ES-I3 (cell line): Measurements from ENCODE around the gene DNAJC17.
A peak's percentile ranks its signal among the peaks of the same experiment; 100 is the strongest.

Experiments
- H3K36me3 ChIP-seq: 2 replicates; pipeline ENCODE4 v1.6.1; 2013; ENCODE audit warnings: mild to moderate bottlenecking, low read length, control low read depth, moderate library complexity; ENCODE audit not compliant: insufficient read depth
- H3K4me1 ChIP-seq: 2 replicates; pipeline ENCODE4 v1.6.1; 2013; ENCODE audit warnings: mild to moderate bottlenecking, control low read depth, low read length; ENCODE audit not compliant: insufficient read depth
- H3K9ac ChIP-seq: 2 replicates; pipeline ENCODE4 v1.6.1; 2013; ENCODE audit warnings: low read depth, mild to moderate bottlenecking, low read length, moderate library complexity
- H3K9me3 ChIP-seq: 2 replicates; pipeline ENCODE4 v1.6.1; 2013; ENCODE audit warnings: mild to moderate bottlenecking, low read length, moderate library complexity; ENCODE audit not compliant: control insufficient read depth, insufficient read depth

Gene DNAJC17

DNA sequence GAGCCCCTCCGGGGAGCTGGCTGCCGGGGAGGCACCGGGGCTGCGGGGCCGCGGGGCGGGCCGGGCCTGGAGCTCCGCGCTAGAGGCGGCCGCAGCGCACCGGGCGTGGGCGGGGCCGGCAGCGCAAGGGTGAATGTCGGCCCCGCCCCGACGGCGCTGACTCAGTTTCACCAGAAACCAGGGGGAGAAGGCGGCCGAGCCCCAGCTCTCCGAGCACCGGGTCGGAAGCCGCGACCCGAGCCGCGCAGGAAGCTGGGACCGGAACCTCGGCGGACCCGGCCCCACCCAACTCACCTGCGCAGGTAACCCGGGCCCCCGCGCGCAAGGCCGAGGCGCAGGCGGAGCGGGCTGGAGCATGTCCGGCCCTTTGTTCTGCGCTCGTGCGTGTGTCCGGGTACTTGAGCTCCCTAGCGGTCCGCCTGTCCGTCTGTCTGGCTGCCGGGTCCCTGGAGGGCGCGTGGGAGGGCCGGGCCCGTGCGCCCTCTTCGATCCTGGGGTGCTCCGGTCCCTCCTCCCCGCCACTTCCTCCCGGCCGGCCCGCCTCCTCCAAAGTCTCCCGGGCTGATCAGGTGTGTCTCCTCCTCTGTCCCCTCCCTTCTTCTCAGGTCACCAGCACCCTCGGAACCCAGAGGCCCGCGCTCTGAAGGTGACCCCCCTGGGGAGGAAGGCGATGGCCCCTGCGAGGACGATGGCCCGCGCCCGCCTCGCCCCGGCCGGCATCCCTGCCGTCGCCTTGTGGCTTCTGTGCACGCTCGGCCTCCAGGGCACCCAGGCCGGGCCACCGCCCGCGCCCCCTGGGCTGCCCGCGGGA, 36.8 kb upstream of the DNAJC17 start, which contains the start of gene SPINT1:
Gene SPINT1, plus strand, starts transcription at position 164 of the 811 bp plus-strand sequence. Its CDS starts 507 bp downstream, at position 671.
- Histone ChIP-seq H3K4me1 (peaks cover 27% of the 10 kb centered on the region), H3K9me3 (no peaks in the 10 kb centered on the region), H3K36me3 (no peaks in the 10 kb centered on the region), H3K9ac (peak within 1 kb of the TSS; percentile 57)

DNA sequence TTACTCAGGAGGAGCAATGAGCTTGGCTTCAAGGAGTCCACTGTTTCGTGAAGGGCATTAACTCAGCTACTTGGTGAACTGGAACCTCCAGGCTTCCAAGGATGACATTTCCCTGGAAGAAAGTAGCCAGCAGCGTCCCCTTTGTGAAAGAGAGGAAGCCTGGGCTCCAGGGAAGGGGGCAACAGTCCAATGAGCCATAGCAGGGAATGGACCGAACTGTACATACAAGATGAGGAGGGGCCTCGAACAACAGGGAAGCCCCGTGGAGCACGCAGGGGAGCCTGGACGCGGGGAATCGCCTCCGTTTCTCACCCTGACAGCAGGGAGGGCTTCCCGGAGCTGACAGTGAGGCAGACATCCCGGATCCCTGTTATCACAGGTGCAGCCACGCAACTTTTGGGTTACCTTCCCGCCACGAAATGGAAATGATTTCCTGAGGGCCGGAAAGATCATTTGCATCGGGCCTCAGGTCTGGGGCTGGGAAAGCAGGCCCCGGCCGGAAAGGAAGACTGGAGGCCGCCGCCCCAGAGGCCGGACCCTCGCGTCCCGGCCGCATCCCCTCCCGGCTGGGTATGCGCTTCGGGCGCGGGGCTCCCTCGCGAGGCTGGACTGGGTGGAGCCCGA, 36.1 kb upstream of the DNAJC17 start:
- Histone ChIP-seq H3K9me3 (no peaks in the 10 kb centered on the region), H3K9ac (peak overlapping the region; percentile 57), H3K4me1 (peaks cover 27% of the 10 kb centered on the region), H3K36me3 (no peaks in the 10 kb centered on the region)

GRCh38 chr15:40841741-40842140, 34.5 kb upstream of the DNAJC17 start:
- Histone ChIP-seq H3K4me1 (peaks cover 13% of the 10 kb centered on the region), H3K9me3 (no peaks in the 10 kb centered on the region), H3K36me3 (no peaks in the 10 kb centered on the region), H3K9ac (no peak overlapping the region)

DNA sequence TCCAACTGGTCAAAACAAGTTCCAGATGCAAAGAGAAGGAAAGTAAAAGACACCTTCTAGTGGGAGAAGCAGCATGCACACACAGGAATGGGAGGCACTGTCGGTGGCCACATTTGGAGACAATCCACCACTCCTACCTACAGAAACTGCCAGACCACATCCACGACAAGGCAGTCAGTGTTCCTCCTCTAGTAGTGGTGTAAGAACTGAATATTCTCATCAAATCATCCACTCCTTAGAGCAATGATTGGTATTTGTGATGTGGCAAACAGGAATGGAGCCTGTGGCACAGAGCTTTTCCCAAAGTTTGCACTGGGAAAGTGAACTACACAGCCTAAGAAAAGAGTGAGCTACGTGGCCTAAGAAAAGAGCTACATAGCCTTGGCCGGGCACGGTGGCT, 31.5 kb upstream of the DNAJC17 start:
- Histone ChIP-seq H3K9me3 (no peaks in the 10 kb centered on the region), H3K9ac (no peak overlapping the region), H3K4me1 (peaks cover 4% of the 10 kb centered on the region; the same call in 1 of the 2 replicates), H3K36me3 (no peaks in the 10 kb centered on the region)

- Histone ChIP-seq H3K36me3 (no peaks in the 10 kb centered on the region), H3K9ac (no peak overlapping the region), H3K9me3 (no peaks in the 10 kb centered on the region), H3K4me1 (no peaks in the 10 kb centered on the region)
Observed at GRCh38 chr15:40836020-40836419, 28.7 kb upstream of the DNAJC17 start.

DNA sequence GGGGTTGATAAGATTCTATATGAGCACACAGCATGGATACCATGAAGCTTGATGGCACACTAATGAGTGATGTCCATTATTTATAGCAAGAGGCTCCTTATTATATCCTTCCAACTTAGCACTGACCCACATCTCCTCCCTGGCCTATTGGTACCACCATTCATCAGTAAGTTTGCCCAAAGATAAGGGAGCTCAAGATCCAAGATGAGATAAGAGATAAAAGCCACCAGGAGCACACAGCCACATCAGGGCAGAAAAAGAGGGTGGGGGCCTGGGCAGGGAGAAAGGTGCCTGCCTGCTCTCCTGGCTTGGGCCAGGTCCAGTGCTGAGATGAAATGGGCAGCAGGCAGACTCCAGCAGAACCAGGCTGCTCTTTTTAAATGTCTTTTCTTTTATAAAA, 25.6 kb upstream of the DNAJC17 start:
- Histone ChIP-seq H3K9ac (no peak overlapping the region), H3K36me3 (no peaks in the 10 kb centered on the region), H3K4me1 (no peaks in the 10 kb centered on the region), H3K9me3 (no peaks in the 10 kb centered on the region)

- H3K9me3 ChIP-seq = no peaks in the 10 kb centered on the region
- H3K36me3 ChIP-seq = no peaks in the 10 kb centered on the region
- no peaks in the 10 kb centered on the region for H3K4me1 ChIP-seq
- H3K9ac ChIP-seq = no peak overlapping the region
Observed at GRCh38 chr15:40831861-40832260, 24.6 kb upstream of the DNAJC17 start.

DNA sequence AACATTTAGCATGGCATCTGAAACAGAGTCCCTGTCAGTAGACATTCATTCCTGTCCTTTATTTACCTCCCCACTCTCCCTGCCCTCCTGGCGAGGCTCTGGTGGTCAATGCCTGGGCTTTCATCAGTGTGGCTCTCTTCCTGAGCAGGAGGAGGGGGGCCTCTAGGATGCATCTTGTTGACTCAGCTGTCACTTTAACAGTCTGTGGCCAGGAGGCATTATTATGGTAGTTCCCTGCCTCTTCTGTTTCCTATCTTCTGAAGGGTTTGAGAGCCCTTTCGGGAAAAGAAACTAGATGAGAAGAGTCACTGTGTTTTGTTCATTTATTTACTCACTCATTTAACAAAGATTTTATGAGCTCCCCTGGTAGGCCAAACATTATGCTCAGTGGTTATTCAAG, 23.6 kb upstream of the DNAJC17 start:
- no peaks in the 10 kb centered on the region for H3K9me3 ChIP-seq
- no peaks in the 10 kb centered on the region for H3K36me3 ChIP-seq
- H3K4me1 ChIP-seq = no peaks in the 10 kb centered on the region
- no peak overlapping the region for H3K9ac ChIP-seq

GRCh38 chr15:40829115-40829514, 21.8 kb upstream of the DNAJC17 start:
- Histone ChIP-seq H3K9ac (no peak overlapping the region), H3K36me3 (no peaks in the 10 kb centered on the region), H3K4me1 (no peaks in the 10 kb centered on the region), H3K9me3 (no peaks in the 10 kb centered on the region)

DNA sequence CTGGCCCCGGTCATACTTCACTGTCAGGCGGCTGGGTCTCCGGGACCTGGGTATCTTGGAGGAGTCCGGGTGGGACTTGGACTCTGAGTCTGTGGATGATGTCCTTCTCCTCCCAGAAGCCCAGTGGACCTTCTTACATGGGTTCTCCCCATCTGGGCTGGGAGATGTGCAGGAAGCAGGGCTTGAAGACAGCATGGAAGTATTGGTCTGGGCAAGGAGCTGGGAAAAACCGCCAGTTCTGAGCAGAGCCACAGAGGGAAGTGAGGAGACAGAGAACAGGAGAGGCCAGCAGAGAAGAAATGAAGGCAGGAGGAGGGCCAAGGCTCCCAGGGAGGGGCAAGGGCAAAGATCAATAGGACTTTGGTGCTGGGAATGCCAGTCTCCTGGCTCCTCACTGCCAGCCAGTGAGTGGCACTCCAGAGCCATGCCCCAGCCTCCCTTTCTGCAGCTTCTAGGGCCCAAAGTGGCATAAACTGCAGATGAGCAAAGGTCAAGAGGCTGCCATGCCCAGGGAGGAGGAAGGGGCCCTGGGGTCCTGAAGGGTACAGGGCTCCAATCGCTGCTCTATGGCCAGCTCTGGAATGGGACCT, 21.3 kb upstream of the DNAJC17 start, which contains the start of gene PPP1R14D:
Gene PPP1R14D, minus strand, starts transcription at position 262 of the 590 bp plus-strand sequence. Its CDS starts 67 bp downstream, at position 195.
- H3K9ac ChIP-seq = no peak within 1 kb of the TSS
- H3K36me3 ChIP-seq = no peaks in the 10 kb centered on the region
- no peaks in the 10 kb centered on the region for H3K9me3 ChIP-seq

GRCh38 chr15:40826423-40827075, 19.3 kb upstream of the DNAJC17 start:
- no peaks in the 10 kb centered on the region for H3K36me3 ChIP-seq
- H3K9ac ChIP-seq = no peak overlapping the region
- no peaks in the 10 kb centered on the region for H3K4me1 ChIP-seq
- H3K9me3 ChIP-seq = no peaks in the 10 kb centered on the region

More for the DNA sequence above, 21.3 kb upstream of the DNAJC17 start, which contains the start of gene PPP1R14D:
- H3K4me1 ChIP-seq = no peaks in the 10 kb centered on the region

- Histone ChIP-seq H3K9ac (no peak overlapping the region), H3K36me3 (no peaks in the 10 kb centered on the region), H3K9me3 (no peaks in the 10 kb centered on the region), H3K4me1 (no peaks in the 10 kb centered on the region)
Observed at GRCh38 chr15:40825661-40826422, 18.6 kb upstream of the DNAJC17 start.

DNA sequence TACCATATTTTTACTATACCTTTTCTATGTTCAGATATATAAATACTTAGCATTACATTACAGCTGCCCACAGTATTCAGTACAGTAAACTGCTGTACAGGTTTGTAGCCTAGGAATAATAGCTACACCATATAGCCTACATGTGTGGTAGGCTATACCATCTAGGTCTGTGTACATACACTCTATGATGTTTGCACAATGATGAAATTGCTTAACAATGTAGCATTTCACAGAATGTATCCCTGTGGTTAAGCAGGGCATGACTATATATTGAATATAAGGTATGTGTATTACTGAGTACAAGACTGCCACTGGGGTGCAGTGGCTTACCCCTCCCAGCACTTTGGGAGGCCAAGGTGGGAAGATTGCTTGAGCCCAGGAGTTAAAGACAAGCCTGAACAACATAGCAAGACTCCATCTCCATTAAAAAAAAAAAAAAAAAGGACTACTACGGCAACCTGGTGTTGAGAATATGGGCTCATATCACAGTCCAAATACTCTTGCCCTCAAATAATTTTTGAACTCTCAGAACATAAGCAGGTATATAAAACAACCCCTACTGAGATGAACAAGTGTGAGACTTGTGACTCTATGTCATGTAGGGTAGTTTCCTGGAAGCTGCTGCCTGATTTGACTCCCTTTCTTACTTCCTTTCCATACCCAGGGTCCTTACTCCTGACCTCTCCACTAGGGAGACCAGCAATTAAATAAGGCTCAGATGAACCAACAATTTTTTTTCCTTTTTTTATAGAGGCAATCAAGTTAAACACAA, 16.5 kb upstream of the DNAJC17 start:
- no peak overlapping the region for H3K9ac ChIP-seq
- H3K9me3 ChIP-seq = no peaks in the 10 kb centered on the region
- no peaks in the 10 kb centered on the region for H3K36me3 ChIP-seq
- no peaks in the 10 kb centered on the region for H3K4me1 ChIP-seq
